ENCODE data around the gene VAV3. TPM values are rescaled to one million over a fixed set of nuclear protein-coding genes. Genes with fewer than 3 reads are reported as not detected.

Gene VAV3
- total RNA-seq, 2 donors from 2014 or later = 73.0 to 135 TPM

- no peak for DNase-seq
- H3K27me3 ChIP-seq = no peaks in the 10 kb centered on the region
- no peaks in the 10 kb centered on the region for H3K36me3 ChIP-seq
- H3K9me3 ChIP-seq = no peaks in the 10 kb centered on the region
- H3K4me1 ChIP-seq = no peaks in the 10 kb centered on the region
- intact Hi-C loops (cut with DNase I) = no loop called here
- H3K27ac ChIP-seq = no peak overlapping the region
- no peak overlapping the region for H3K4me3 ChIP-seq
- no peak overlapping the region for H3K9ac ChIP-seq (ENCODE audit: low read depth in 2 of 2, low read length in 2 of 2)
- TF ChIP-seq, protein P1, sequence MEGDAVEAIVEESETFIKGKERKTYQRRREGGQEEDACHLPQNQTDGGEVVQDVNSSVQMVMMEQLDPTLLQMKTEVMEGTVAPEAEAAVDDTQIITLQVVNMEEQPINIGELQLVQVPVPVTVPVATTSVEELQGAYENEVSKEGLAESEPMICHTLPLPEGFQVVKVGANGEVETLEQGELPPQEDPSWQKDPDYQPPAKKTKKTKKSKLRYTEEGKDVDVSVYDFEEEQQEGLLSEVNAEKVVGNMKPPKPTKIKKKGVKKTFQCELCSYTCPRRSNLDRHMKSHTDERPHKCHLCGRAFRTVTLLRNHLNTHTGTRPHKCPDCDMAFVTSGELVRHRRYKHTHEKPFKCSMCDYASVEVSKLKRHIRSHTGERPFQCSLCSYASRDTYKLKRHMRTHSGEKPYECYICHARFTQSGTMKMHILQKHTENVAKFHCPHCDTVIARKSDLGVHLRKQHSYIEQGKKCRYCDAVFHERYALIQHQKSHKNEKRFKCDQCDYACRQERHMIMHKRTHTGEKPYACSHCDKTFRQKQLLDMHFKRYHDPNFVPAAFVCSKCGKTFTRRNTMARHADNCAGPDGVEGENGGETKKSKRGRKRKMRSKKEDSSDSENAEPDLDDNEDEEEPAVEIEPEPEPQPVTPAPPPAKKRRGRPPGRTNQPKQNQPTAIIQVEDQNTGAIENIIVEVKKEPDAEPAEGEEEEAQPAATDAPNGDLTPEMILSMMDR (IDR thresholded peaks at IDR 0.05) = no peak
Observed at GRCh38 chr1:107919953-107920352, 45.0 kb downstream of the VAV3 start.

DNA sequence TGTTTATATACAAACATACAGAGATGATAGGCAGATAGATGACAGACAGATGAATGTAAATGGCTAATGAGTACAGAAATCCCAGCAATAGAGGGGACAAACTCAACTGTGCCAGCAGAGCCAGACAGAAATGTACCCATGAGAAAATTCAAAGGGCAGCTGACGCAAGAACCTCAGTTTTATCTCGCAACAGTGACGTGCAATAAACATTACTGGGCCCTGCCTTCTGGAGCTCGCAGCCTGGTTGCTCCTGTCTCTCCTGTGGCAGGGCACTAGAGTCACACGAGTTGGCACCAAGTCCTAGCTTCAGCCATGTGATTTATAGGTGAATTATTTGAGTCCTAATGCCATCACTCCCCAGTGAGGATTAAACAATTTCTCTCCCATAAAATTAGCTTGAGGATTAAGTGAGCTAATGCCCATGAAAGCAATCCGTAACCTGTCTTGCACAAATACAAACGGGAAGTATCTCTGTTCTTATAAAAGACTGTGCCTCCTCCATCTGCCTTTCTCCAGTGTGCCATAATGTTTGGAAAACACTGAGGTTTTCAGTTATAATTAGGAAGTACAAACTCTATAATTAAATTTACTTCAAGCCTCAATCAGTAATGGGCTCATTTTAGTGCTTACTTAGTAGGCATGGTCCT is 50.7 kb downstream of the VAV3 start:
- DNase-seq = no peak
- Histone ChIP-seq H3K4me1 (no peaks in the 10 kb centered on the region), H3K27ac (no peak overlapping the region), H3K9ac (ENCODE audit: low read depth in 2 of 2, low read length in 2 of 2) (no peak overlapping the region), H3K36me3 (no peaks in the 10 kb centered on the region), H3K9me3 (no peaks in the 10 kb centered on the region), H3K4me3 (no peak overlapping the region), H3K27me3 (no peaks in the 10 kb centered on the region)
- TF ChIP-seq, protein P1 (IDR thresholded peaks at IDR 0.05) = no peak
- intact Hi-C loops (cut with DNase I) = no loop called here

DNA sequence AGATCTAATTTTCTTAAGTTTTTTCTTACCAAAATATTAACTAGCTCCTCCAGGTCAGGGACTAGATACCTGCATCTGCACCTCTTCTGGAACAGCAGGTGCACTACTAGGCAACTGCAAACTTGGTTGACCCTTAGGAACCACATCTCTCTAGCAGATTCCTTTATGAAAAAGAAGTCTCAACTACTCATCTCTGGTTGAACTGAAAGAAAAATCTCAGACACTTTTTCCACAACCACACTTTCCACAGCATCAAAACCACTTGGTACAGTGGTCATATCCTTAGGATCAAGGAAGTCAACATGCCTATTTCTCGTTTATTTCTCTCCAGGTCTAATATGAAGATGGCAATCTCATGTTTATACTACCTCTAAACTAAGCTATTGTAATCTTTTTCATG is 52.3 kb downstream of the VAV3 start:
- Histone ChIP-seq H3K9me3 (no peaks in the 10 kb centered on the region), H3K36me3 (no peaks in the 10 kb centered on the region), H3K4me3 (no peak overlapping the region), H3K27ac (no peak overlapping the region), H3K4me1 (no peaks in the 10 kb centered on the region), H3K27me3 (no peaks in the 10 kb centered on the region), H3K9ac (ENCODE audit: low read depth in 2 of 2, low read length in 2 of 2) (no peak overlapping the region)
- TF ChIP-seq, protein P1 (IDR thresholded peaks at IDR 0.05) = no peak
- no peak for DNase-seq
- intact Hi-C loops (cut with DNase I) = no loop called here

DNA sequence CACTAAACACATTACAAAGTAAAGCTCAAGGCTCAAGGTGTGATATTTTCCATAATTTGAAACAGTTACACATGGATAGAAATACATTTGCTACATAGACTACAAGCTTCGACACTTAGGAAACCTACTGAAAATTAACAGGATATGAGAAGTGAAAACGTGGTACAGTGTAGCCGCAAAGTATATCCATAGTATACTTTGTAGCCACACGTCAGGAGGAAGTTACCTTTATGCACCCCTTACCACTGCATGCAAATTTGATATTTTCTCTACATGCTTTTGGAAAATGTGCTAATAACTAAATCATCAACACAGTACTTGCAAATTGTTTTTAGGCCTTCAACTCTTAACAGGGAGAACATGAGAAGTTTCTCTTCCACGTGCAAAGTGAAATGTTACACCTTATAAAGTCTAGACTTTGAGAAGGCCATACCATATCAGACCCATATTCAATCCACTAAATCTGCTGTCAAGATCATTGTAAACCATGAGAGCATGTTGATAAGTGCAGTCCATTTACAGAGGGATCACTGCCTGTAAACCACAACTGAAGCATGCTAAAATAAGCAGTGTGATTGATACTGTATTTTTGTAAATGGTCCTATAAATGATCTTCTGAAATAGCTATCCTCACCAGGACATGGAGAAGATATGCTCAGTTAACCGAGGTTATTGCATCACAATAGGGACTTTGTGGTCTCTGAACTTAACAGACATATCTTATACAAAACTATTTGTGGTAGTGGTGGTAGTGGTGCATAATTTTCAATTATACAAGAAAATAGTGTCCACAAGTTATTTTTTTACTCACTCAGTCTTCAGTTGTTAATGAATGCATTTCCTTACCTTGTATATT is 64.7 kb downstream of the VAV3 start:
- intact Hi-C loops (cut with DNase I) = no loop called here
- H3K36me3 ChIP-seq = no peaks in the 10 kb centered on the region
- H3K4me1 ChIP-seq = no peaks in the 10 kb centered on the region
- H3K4me3 ChIP-seq = no peak overlapping the region
- no peak overlapping the region for H3K9ac ChIP-seq (ENCODE audit: low read depth in 2 of 2, low read length in 2 of 2)
- no peaks in the 10 kb centered on the region for H3K27me3 ChIP-seq
- no peaks in the 10 kb centered on the region for H3K9me3 ChIP-seq
- TF ChIP-seq, protein P1 (IDR thresholded peaks at IDR 0.05) = no peak
- no peak for DNase-seq
- H3K27ac ChIP-seq = no peak overlapping the region

DNA sequence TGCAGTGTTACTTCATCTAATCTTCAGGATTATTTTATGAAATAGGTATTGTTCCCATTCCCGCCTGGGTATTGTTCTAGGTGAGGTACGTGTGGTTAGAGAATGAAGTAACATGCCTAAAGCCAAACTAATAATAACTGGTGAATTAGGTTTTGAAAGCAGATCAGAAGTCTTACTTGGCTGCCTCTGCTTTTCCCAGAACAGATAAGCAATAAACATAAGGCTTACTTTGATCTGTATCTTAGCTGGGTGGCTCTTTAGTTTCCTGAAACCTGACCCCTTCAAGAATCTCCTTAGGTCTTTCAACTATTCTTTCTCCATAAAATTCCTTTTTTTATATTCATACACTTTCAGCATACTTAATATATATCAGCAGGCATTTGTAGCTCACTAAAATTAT is 65.3 kb downstream of the VAV3 start:
- TF ChIP-seq, protein P1 (IDR thresholded peaks at IDR 0.05) = no peak
- no peaks in the 10 kb centered on the region for H3K36me3 ChIP-seq
- no peak overlapping the region for H3K9ac ChIP-seq (ENCODE audit: low read depth in 2 of 2, low read length in 2 of 2)
- H3K27ac ChIP-seq = no peak overlapping the region
- H3K9me3 ChIP-seq = no peaks in the 10 kb centered on the region
- no peaks in the 10 kb centered on the region for H3K4me1 ChIP-seq
- intact Hi-C loops (cut with DNase I) = no loop called here
- no peaks in the 10 kb centered on the region for H3K27me3 ChIP-seq
- H3K4me3 ChIP-seq = no peak overlapping the region
- DNase-seq = no peak

All from colonic mucosa (tissue), 4 donors.